ENCODE results near the gene ZNF785. TPM values are rescaled to one million over a fixed set of nuclear protein-coding genes. Genes with fewer than 3 reads are reported as not detected.
A peak's percentile ranks its signal among the peaks of the same experiment; 100 is the strongest.

The ZNF785 gene
- total RNA-seq, 1 experiment from 2014 or later: 18.8 TPM

GRCh38 chr16:30609002-30609925 is 23.8 kb upstream of the ZNF785 start:
- Histone ChIP-seq H4K5ac (ENCODE audit: insufficient read length, low read depth, low read length) (no peak overlapping the region), H2BK12ac (ENCODE audit: insufficient read length, low read depth, low read length) (no peak overlapping the region), H4K8ac (replicated peaks; ENCODE audit: insufficient read length, low read depth, low read length) (no peak overlapping the region), H3K18ac (ENCODE audit: insufficient read length, low read depth, low read length) (peak overlapping the region; percentile 83), H3K4ac (ENCODE audit: low read depth, low read length) (0 out of 2 replicates have a peak overlapping the region, but pooled peaks have one; percentile 20), H4K91ac (ENCODE audit: insufficient read length, low read depth, low read length) (peak overlapping the region; percentile 70), H3K79me2 (ENCODE audit: insufficient read depth, low read length) (peaks cover 2% of the 10 kb centered on the region; the same call in 1 of the 2 replicates), H3K23ac (ENCODE audit: insufficient read length, low read depth, low read length) (no peak overlapping the region), H3T11ph (ENCODE audit: low read length) (no peak overlapping the region), H2AFZ (ENCODE audit: low read length) (no peak overlapping the region), H2BK120ac (ENCODE audit: low read depth, low read length, poor library complexity, severe bottlenecking) (no peak overlapping the region), H3K4me1 (ENCODE audit: insufficient read depth, low read length) (no peaks in the 10 kb centered on the region), H4K20me1 (ENCODE audit: control insufficient read depth, insufficient read depth, insufficient read length) (no peaks in the 10 kb centered on the region), H3K56ac (ENCODE audit: insufficient read length, low read depth, low read length) (no peak overlapping the region), H3K14ac (ENCODE audit: insufficient read depth, low read length) (peak overlapping the region; percentile 91), H3K27me3 (ENCODE audit: insufficient read depth, low read length) (no peaks in the 10 kb centered on the region), H3K79me1 (ENCODE audit: insufficient read depth, low read depth, low read length, poor library complexity, severe bottlenecking) (no peaks in the 10 kb centered on the region), H3K4me2 (ENCODE audit: insufficient read depth, insufficient read length, low read length) (peak overlapping the region; percentile 72), H2AK5ac (ENCODE audit: insufficient read length, low read length) (no peak overlapping the region), H2BK5ac (ENCODE audit: insufficient read length, low read length) (no peak overlapping the region), H3K9ac (ENCODE audit: extremely low read depth, insufficient read length, low read length) (peak overlapping the region; percentile 92), H3K9me3 (ENCODE audit: control insufficient read depth, low read depth, low read length) (no peaks in the 10 kb centered on the region), H2BK15ac (ENCODE audit: low read depth, low read length) (no peak overlapping the region), H2BK20ac (ENCODE audit: low read depth, low read length, poor library complexity, severe bottlenecking) (no peak overlapping the region), H3K27ac (ENCODE audit: insufficient read length, low read depth, low read length) (no peak overlapping the region), H3K23me2 (ENCODE audit: insufficient read length, low read depth, low read length, poor library complexity, severe bottlenecking) (peaks cover 5% of the 10 kb centered on the region)
- no peak for TF ChIP-seq CTCF (conservative IDR thresholded peaks at IDR 0.05)
- Mint-ChIP-seq H3K27me3 (ENCODE audit: low read depth) (no peaks in the 10 kb centered on the region; the same call in 1 of the 2 replicates), H3K9me3 (no peaks in the 10 kb centered on the region), H3K4me3 (peak overlapping the region; percentile 85 to 91), H3K27ac (peak overlapping the region in 2 of 3 experiments; percentile 44 to 91; a peak in 3 of 7 replicates), H3K36me3 (ENCODE audit: insufficient read depth in 1 of 3, low read depth in 3 of 3) (peaks cover 15 to 37% (median 34%) of the 10 kb centered on the region in 3 experiments; a peak in 6 of 7 replicates), H3K4me1 (peaks cover 3 to 11% of the 10 kb centered on the region in 2 experiments)
- no CpG with 5 or more reads among the region's 40 CpGs for WGBS (ENCODE audit: extremely low coverage, insufficient read length, low lambda C conversion rate)
- peak; percentile 39 for DNase-seq
